Measurements from ENCODE around the gene CADPS2.

CADPS2 gene

DNA sequence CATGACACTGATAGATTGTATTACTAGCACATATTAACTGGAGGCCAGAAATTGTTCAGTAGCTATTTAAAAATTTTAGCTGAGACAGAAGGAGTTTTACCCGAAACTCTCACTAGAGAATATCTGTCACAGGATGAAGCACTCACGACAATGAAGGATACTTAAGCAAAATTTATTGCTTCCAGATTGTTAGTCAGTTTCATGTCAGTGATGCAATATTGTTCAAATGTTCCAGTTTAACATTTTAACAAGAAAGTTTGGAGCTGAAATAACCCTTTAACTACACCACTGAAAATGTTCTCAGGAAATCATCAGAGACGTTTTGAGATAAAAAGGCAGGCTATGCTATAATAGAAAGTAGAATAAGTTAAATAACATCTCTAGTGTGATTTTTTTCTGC, 15.0 kb upstream of the CADPS2 start:
- H2AFZ ChIP-seq (ENCODE audit: low read depth, low read length): no peak overlapping the region
- no peak overlapping the region for H3K27ac ChIP-seq (ENCODE audit: low read length)
- no peaks in the 10 kb centered on the region for H3K36me3 ChIP-seq (ENCODE audit: insufficient read depth, low read length)
- ATAC-seq (ENCODE audit: insufficient read depth, low read depth) (no peak), DNase-seq (no peak)
- H3K79me2 ChIP-seq (ENCODE audit: insufficient read depth, low read length): no peaks in the 10 kb centered on the region
- no peak overlapping the region for H3K4me3 ChIP-seq (ENCODE audit: low read depth in 1 of 2, low read length in 2 of 2)
- H3K9me3 ChIP-seq (ENCODE audit: insufficient read depth, low read length, severe bottlenecking): no peaks in the 10 kb centered on the region
- H4K20me1 ChIP-seq (ENCODE audit: insufficient read depth, low read length): no peaks in the 10 kb centered on the region
- H3K4me1 ChIP-seq (ENCODE audit: insufficient read depth, low read length): no peaks in the 10 kb centered on the region
- H3K4me2 ChIP-seq (ENCODE audit: insufficient read depth, low read length): no peak overlapping the region
- TF ChIP-seq, protein P1, sequence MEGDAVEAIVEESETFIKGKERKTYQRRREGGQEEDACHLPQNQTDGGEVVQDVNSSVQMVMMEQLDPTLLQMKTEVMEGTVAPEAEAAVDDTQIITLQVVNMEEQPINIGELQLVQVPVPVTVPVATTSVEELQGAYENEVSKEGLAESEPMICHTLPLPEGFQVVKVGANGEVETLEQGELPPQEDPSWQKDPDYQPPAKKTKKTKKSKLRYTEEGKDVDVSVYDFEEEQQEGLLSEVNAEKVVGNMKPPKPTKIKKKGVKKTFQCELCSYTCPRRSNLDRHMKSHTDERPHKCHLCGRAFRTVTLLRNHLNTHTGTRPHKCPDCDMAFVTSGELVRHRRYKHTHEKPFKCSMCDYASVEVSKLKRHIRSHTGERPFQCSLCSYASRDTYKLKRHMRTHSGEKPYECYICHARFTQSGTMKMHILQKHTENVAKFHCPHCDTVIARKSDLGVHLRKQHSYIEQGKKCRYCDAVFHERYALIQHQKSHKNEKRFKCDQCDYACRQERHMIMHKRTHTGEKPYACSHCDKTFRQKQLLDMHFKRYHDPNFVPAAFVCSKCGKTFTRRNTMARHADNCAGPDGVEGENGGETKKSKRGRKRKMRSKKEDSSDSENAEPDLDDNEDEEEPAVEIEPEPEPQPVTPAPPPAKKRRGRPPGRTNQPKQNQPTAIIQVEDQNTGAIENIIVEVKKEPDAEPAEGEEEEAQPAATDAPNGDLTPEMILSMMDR (IDR thresholded peaks at IDR 0.05; ENCODE audit: borderline replicate concordance, extremely low read depth, low read length, poor library complexity, severe bottlenecking): no peak
- TF ChIP-seq EZH2 (IDR thresholded peaks at IDR 0.05; ENCODE audit: borderline replicate concordance, low read depth, low read length, severe bottlenecking): no peak
- H3K9ac ChIP-seq (ENCODE audit: low read depth, low read length): no peak overlapping the region
- H3K27me3 ChIP-seq (ENCODE audit: insufficient read depth, low read length, poor library complexity): no peaks in the 10 kb centered on the region

DNA sequence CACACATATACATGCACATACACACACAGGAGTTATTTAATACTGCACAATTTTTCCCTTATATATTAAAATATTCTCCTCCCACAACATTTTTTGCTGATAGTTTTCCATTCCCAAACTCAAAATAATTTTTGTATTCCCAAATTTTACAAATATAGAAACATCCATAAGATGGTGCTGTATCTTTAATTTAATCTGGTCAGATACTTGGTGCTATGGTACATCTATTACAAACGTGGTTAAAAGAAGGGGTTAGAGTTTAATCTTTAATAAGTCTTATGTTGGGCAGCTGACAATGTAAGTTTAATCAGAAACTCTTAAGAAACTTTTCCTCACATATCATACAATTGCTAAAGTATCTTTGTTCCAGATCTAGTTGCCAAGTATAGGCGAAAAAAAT, 10.2 kb upstream of the CADPS2 start:
- Histone ChIP-seq H3K36me3 (ENCODE audit: insufficient read depth, low read length) (no peaks in the 10 kb centered on the region), H3K4me1 (ENCODE audit: insufficient read depth, low read length) (no peaks in the 10 kb centered on the region), H3K4me2 (ENCODE audit: insufficient read depth, low read length) (no peak overlapping the region), H3K27ac (ENCODE audit: low read length) (no peak overlapping the region), H3K9me3 (ENCODE audit: insufficient read depth, low read length, severe bottlenecking) (no peaks in the 10 kb centered on the region), H3K4me3 (ENCODE audit: low read depth in 1 of 2, low read length in 2 of 2) (no peak overlapping the region), H3K79me2 (ENCODE audit: insufficient read depth, low read length) (no peaks in the 10 kb centered on the region), H3K27me3 (ENCODE audit: insufficient read depth, low read length, poor library complexity) (no peaks in the 10 kb centered on the region), H2AFZ (ENCODE audit: low read depth, low read length) (no peak overlapping the region), H4K20me1 (ENCODE audit: insufficient read depth, low read length) (no peaks in the 10 kb centered on the region), H3K9ac (ENCODE audit: low read depth, low read length) (no peak overlapping the region)
- TF ChIP-seq EZH2 (IDR thresholded peaks at IDR 0.05; ENCODE audit: borderline replicate concordance, low read depth, low read length, severe bottlenecking): no peak
- TF ChIP-seq, protein P1 (IDR thresholded peaks at IDR 0.05; ENCODE audit: borderline replicate concordance, extremely low read depth, low read length, poor library complexity, severe bottlenecking): no peak
- DNase-seq (no peak), ATAC-seq (ENCODE audit: insufficient read depth, low read depth) (no peak)

DNA sequence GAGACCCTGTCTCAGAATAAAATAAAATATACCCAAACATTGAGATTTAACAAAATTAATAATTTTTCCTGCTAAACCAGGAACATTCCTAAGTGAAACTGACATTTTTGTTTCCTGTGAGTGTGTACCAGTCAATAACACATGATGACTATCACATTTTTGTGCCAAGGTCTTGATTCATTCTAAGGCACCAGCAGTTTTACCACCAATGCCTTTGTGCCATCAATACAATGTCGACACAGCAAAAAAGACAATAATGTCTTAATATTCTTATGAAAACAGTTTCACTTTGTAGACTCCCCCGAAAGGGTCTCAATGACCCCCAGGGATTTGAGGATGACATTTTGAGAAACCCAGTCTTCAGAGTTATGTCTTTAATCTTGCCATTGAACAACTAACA, 7.2 kb upstream of the CADPS2 start:
- Histone ChIP-seq H4K20me1 (ENCODE audit: insufficient read depth, low read length) (no peaks in the 10 kb centered on the region), H3K79me2 (ENCODE audit: insufficient read depth, low read length) (no peaks in the 10 kb centered on the region), H3K4me1 (ENCODE audit: insufficient read depth, low read length) (no peaks in the 10 kb centered on the region), H3K27me3 (ENCODE audit: insufficient read depth, low read length, poor library complexity) (no peaks in the 10 kb centered on the region), H3K9ac (ENCODE audit: low read depth, low read length) (no peak overlapping the region), H3K4me2 (ENCODE audit: insufficient read depth, low read length) (no peak overlapping the region), H3K36me3 (ENCODE audit: insufficient read depth, low read length) (no peaks in the 10 kb centered on the region), H2AFZ (ENCODE audit: low read depth, low read length) (no peak overlapping the region), H3K27ac (ENCODE audit: low read length) (no peak overlapping the region), H3K4me3 (ENCODE audit: low read depth in 1 of 2, low read length in 2 of 2) (no peak overlapping the region), H3K9me3 (ENCODE audit: insufficient read depth, low read length, severe bottlenecking) (no peaks in the 10 kb centered on the region)
- ATAC-seq (ENCODE audit: insufficient read depth, low read depth): no peak
- DNase-seq: no peak
- TF ChIP-seq, protein P1 (IDR thresholded peaks at IDR 0.05; ENCODE audit: borderline replicate concordance, extremely low read depth, low read length, poor library complexity, severe bottlenecking): no peak
- TF ChIP-seq EZH2 (IDR thresholded peaks at IDR 0.05; ENCODE audit: borderline replicate concordance, low read depth, low read length, severe bottlenecking): no peak

DNA sequence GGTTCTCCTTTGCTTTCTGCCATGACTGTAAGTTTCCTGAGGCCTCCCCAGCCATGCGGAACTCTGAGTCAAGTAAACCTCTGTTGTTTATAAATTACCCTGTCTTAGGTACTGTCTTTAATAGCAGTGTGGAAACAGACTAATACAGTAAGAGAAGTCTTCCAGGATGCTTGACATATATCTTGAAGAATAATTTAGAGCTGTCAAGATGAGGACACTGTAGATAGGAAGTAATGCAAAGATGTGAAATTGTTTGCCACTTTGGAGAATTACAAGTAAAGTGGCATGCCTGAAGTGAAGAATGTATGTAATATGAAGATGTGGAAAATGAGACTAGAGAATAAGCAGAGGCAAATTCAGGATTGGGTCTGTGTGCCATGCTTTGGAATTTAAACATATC, 2.9 kb upstream of the CADPS2 start:
- no peak overlapping the region for H2AFZ ChIP-seq (ENCODE audit: low read depth, low read length)
- DNase-seq (no peak), ATAC-seq (ENCODE audit: insufficient read depth, low read depth) (no peak)
- no peaks in the 10 kb centered on the region for H3K36me3 ChIP-seq (ENCODE audit: insufficient read depth, low read length)
- H3K4me1 ChIP-seq (ENCODE audit: insufficient read depth, low read length): no peaks in the 10 kb centered on the region
- H3K4me2 ChIP-seq (ENCODE audit: insufficient read depth, low read length): no peak overlapping the region
- H4K20me1 ChIP-seq (ENCODE audit: insufficient read depth, low read length): no peaks in the 10 kb centered on the region
- no peak overlapping the region for H3K9ac ChIP-seq (ENCODE audit: low read depth, low read length)
- no peaks in the 10 kb centered on the region for H3K9me3 ChIP-seq (ENCODE audit: insufficient read depth, low read length, severe bottlenecking)
- no peak for TF ChIP-seq EZH2 (IDR thresholded peaks at IDR 0.05; ENCODE audit: borderline replicate concordance, low read depth, low read length, severe bottlenecking)
- TF ChIP-seq, protein P1 (IDR thresholded peaks at IDR 0.05; ENCODE audit: borderline replicate concordance, extremely low read depth, low read length, poor library complexity, severe bottlenecking): no peak
- no peak overlapping the region for H3K4me3 ChIP-seq (ENCODE audit: low read depth in 1 of 2, low read length in 2 of 2)
- H3K27ac ChIP-seq (ENCODE audit: low read length): no peak overlapping the region
- H3K27me3 ChIP-seq (ENCODE audit: insufficient read depth, low read length, poor library complexity): no peaks in the 10 kb centered on the region
- no peaks in the 10 kb centered on the region for H3K79me2 ChIP-seq (ENCODE audit: insufficient read depth, low read length)
